ENCODE results near the gene HOMEZ.
"Not testable (repeated sequence)": the region's sequence is repeated elsewhere in the genome, so short reads cannot be mapped to it uniquely, and the experiment has no call there.

The HOMEZ gene

GRCh38 chr14:23281247-23281646, 4.7 kb downstream of the HOMEZ start:
- no peak for DNase-seq

- DNase-seq = not testable (repeated sequence)
Observed at GRCh38 chr14:23277928-23278327, 8.0 kb downstream of the HOMEZ start.

DNA sequence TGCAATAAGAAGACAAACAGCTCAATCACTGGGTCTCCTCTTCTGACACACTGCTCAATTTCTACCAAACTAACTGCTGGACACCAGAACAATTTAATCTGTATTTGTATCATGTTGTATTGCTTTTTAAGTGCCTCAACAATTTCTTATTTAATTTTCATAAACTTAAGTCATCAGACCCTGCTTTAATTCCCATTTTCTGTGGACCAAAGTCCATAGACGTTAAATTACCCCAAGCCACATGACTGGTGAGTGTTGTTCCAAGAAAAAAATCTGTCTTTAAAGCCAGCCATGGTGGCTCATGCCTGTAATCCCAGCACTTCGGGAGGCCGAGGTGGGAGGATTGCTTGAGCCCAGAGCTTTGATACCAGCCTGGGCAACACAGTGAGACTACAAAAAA, 8.7 kb downstream of the HOMEZ start:
- no peak for DNase-seq

DNA sequence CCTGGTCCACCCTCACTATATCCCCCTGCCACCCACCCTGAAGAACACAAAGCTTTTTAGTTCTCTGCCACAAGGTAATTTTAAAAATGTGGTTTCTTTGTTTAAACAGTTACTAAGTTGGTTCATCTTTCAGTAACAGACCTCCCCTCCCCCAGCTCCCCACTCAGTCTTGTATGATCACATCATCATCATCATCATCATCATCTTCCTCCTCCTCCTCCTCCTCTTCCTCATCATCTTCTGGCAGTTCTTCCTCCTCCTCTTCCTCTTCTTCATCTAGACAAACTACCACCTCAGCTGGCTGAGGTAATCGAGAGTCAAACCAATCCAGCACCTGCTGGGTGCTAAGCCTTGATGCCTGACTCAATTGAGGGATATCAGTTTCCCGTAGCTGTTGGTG, 10.5 kb downstream of the HOMEZ start:
- no peak for DNase-seq

DNA sequence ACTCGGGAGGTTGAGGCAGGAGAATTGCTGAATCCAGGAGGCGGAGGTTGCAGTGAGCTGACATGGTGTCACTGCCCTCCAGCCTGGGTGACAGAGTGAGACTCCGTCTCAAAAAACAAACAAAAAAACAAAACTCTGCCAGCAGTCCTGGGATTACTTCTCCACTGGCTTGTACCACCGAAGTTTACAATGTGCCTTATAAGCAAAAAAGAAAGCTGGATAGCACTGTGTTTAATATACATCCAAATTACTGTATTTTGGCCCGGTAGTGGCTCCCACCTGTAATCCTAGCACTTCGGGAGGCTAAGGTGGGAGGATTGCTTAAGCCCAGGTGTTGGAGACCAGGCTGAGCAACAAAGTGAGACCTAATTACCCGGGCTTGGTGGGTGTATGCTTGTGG, 16.7 kb downstream of the HOMEZ start:
- DNase-seq = no peak

GRCh38 chr14:23260849-23261248, 25.1 kb downstream of the HOMEZ start:
- not testable (repeated sequence) for DNase-seq

DNA sequence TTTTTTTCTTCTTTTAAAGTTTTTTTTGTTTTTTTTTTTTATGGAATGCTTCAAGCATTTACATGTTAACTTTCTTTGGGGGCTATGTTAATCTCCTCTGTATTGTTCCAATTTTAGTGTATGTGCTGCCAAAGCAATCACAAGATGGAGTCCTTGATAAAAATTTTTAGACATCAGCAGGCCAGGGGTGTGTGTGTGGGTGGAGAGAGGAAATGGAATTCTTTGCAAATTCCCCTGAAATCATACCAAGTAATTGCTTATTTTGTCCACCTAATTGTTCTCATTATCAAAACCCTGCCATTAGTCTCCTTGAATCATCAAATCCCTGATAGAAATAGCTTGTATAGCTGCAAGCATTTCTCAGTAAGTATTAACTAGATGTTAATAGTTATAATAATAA, 26.5 kb downstream of the HOMEZ start:
- no peak for DNase-seq

DNA sequence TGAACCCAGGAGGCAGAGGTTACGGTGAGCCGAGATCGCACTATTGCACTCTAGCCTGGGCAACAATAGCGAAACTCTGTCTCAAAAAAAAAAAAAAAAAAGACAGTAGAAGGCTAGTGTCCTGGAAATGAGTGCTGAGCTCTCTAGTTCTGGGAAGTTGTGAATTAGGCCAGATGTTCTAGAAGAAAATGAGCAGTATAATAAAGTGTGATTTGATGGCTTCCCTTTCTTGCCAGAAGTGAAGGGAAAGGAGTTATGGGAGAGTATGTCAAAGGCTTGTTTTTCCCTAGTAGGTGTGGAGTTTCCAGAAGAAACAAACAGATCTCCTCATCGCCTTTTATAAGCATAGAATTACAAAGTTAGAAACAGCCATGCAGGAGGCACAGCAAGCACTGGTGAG, 27.7 kb downstream of the HOMEZ start:
- DNase-seq = no peak

DNA sequence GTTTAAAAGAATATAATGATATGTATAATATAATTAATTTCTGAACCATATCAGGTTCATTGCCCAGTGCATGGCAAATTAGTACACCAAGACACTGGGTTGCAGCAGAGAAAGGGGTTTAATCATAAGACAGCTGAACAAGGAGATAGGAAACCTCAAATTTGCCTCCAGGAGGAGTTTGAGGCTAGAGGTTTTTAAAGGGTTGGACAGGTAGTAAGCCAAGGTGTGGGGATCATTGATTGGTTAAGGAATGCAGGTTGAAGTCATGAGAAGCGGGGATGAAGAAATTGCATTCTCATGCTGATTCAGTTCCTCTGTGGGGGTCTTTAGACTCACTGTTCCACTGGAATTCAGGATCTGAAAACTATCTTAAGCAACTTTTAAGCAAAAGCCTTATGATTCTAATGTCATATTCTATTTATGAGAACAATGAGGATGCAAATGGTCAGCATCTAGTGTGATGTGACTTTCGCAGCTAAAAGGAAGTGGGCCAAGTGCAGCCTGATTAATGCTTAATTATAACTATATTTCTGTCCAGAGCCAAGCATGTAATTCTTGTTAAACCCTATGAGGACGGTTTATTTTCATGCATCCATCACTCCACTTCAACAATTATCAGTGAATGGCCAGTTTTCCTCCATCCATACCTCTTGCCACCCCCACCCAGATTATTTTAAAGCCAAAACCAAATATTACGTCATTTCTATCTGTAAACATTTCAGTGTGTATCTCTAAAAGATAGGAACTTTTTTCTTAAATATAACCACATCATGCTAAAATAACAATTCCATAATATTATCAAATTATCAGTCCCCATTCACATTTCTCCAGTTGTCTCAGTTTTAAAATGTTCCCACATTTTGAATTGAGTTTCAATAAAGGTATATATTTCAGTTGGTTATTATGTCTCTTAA, 33.3 kb downstream of the HOMEZ start:
- no peak for DNase-seq

GRCh38 chr14:23252006-23252405, 33.9 kb downstream of the HOMEZ start:
- no peak for DNase-seq

DNA sequence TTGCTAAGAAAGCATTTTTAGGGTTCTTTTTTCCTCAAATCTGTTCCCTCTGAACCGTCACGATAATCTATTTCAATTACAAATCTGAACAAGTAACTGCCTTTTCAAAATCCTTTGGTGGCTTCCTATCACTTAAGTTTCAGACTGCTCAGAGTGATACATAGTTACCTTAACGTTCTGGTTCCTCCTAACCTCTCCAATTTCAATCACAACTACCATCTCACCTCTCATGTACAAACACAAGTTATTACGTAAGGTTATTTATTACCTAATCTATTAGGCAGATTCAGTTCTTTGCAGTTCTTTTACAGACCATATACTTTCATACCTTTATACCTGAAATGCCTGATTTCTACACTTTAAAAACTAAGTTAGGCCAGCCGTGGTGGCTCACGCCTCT, 36.1 kb downstream of the HOMEZ start:
- DNase-seq = no peak

- DNase-seq = no peak
Observed at GRCh38 chr14:23248601-23249000, 37.3 kb downstream of the HOMEZ start.

DNA sequence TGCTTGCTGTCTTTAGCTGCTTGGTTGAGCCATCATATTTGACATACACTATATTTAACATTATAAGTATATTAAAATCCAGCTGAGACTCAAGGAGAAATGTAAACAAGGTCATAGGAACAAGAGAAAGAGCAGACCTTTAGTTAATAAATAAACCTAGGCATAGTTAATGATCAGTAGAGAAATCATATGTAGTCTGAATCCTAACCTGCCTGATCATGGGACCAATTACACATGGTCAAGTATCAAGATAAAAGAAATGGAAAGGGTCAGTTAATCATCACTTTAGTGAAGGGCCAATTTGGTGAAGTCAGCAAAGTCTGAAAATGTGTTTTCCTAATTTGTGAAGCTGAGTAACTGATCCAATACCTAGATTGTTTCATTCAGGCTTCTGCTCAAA, 40.6 kb downstream of the HOMEZ start:
- no peak for DNase-seq

GRCh38 chr14:23243066-23243465, 42.9 kb downstream of the HOMEZ start:
- DNase-seq = no peak

GRCh38 chr14:23242076-23242475, 43.9 kb downstream of the HOMEZ start:
- no peak for DNase-seq

DNA sequence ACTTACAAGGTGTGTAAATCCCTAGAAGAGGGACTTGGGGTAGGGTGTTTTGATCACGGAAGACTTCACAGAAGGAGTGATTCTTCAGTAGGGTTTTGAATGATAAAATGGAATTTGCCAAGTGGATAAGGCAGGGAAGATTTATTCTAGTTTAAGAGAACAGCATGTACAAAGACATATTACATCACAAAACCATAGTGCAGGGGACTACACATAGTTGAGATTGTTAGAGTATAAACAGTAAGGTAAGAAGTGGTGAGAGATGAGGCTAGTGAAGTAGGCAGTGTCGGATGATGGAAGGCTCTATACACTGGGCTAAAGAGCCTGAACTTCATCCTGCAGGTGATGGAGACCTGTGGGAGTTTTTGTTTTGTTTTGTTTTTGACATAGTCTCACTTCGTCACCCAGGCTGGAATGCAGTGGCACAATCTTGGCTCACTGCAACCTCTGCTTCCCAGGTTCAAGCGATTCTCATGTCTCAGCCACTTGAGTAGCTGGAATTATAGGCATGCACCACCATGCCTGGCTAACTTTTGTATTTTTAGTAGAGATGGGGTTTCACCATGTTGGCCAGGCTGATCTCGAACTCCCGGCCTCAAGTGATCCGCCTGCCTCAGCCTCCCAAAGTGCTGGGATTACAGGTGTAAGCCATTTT, 44.7 kb downstream of the HOMEZ start:
- not testable (repeated sequence) for DNase-seq

- DNase-seq = no peak
Observed at GRCh38 chr14:23240661-23241060, 45.3 kb downstream of the HOMEZ start.

DNA sequence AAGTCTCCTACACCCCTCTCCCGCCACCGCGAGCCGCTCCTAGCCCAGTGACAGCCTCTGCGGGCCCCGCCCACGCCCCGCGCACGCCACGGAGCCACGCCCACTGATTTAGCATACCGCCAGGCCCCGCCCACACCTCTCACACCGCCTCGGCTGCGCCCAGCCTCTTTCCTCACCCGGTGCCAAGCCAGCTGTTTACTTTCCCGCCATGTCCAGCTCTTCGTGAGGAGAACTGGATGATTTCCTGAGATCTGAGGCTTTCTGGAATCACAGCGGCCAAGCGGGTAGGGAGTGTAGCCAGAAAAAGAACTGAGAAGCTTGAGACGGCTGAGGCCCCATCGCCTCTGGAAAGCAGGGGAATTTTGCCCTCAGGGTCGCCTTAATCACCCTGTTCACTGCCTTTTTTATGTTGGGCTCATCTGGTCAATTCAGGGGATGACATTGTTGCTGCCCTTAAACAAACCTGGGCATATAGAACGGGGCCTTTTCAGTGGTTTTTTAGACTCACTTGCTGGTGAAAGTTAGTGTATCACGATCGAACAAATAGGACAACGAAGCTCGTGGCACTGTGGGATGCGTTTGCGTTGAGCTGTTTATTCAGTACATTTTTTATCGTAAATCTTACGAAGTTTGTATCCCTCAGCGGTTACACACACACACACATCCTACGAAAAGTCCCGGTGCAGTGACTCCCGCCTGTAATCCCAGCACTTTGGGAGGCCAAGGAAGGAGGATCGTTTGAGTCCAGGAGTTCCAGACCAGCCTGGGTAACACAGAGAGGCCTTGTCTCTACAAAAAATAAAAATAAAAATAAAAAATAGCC, 47.9 kb downstream of the HOMEZ start, which contains the start of gene RNF212B:
TSS of gene RNF212B (plus strand) at position 165 of the 823 bp plus-strand sequence. CDS start 2,410 bp downstream, outside the sequence.
- DNase-seq = peak; percentile 67 to 78

DNA sequence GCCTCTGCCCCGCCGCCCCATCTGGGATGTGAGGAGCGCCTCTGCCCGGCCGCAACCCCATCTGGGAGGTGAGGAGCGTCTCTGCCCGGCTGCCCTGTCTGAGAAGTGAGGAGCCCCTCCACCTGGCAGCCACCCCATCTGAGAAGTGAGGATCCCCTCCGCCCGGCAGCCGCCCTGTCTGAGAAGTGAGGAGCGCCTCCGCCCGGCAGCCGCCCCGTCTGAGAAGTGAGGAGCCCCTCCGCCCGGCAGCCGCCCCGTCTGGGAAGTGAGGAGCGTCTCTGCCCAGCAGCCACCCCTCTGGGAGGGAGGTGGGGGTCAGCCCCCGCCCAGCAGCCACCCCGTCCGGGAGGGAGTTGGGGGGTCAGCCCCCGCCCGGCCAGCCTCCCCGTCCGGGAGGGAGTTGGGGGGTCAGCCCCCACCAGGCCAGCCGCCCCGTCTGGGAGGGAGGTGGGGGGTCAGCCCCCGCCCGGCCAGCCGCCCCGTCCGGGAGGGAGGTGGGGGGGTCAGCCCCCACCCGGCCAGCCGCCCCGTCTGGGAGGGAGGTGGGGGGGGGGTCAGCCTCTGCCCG, 53.6 kb downstream of the HOMEZ start:
- not testable (repeated sequence) for DNase-seq

DNA sequence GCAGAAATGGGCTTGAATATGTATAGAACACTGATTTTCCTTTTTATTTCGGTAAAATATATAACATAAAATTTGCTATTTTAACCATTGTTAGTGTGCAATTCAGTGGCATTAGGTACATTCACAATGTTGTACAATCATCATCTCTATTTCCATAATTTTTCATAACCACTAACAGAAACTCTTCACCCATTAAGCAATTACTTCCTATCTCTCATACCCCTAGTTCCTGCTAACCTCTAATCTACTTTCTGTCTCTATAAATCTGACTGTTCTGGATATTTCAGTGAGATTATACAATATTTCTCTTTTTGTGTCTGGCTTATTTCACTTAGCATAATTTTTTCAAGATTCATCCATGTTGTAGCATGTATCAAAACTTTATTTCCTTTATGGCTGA, 57.1 kb downstream of the HOMEZ start:
- no peak for DNase-seq

DNA sequence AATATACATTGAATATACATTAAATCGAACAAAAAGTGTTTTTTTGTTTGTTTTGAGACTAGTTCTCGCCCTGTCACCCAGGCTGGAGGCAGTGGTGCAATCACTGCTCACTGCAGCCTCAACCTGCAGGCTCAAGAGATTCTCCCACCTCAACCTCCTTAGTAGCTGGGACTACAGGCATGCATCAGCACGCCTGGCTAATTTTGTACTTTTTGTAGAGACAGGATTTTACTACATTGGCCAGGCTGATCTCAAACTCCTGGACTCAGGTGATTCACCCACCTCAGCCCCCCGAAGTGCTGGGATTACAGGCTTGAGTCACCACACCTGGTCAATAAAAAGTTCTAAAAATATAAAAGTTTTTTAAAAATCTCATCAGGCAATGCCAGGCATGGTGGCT, 58.4 kb downstream of the HOMEZ start:
- DNase-seq = no peak

DNA sequence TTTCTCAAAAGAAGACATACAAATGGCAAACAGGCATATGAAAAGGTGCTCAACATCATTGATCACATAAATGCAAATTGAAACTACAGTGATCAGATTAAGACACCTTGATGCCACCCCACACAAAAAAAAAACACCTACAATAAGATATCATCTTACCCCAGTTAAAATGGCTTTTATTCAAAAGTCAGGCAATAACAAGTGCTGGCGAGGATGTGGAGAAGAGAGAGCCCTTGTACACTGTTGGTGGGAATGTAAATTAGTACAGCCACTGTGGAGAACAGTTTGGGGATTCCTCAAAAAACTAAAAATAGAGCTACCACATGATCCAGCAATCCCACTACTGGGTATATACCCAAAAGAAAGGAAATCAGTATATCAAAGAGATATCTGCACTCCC, 61.0 kb downstream of the HOMEZ start:
- DNase-seq = not testable (repeated sequence)
